ENCODE results near the gene RAI14.

Gene RAI14

DNA sequence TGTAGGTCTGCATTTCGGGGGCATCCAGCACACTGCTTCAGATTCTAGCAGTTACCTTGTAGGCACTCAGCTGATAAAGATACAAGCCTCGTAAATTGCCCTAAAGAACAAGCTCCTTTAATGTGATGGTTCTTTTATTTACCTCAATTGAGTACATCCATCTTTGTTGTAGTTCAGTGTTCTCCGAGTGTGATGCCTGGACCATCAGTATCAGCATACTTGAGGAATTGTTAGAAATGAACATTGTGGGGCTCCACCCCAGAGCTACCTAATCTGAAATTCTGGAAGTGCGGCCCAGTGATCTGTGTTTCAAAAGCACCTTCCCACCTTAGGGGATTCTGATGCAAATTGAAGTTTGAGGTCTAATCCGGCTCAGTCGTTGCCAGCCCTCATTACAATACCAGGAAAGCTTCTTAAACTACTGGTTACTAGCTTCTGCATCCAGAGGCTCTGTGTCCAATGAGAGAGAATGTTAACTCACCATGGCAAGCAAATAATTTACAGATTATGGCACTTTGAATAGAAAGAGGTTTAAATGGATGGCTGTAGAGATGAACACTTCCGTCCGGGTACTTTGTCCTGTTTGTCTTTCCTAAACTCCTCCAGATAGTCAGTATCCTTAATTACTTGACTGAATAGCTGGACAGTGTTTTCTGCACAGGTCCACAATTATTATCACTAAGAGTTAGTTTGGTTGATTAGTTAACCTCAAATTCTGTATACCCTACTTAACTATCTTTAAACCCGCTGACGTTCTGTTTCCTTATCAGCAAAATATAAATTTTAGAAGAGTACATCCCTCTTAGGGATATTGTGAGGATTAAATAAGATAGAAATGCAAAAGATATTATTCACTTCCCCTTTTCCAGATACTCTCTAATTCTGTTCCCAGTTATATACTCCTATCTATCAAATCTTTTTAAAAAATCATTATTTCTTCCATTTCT is 47.9 kb downstream of the RAI14 start:
- no peak overlapping the region for H3K27ac ChIP-seq
- TF ChIP-seq, protein P1, sequence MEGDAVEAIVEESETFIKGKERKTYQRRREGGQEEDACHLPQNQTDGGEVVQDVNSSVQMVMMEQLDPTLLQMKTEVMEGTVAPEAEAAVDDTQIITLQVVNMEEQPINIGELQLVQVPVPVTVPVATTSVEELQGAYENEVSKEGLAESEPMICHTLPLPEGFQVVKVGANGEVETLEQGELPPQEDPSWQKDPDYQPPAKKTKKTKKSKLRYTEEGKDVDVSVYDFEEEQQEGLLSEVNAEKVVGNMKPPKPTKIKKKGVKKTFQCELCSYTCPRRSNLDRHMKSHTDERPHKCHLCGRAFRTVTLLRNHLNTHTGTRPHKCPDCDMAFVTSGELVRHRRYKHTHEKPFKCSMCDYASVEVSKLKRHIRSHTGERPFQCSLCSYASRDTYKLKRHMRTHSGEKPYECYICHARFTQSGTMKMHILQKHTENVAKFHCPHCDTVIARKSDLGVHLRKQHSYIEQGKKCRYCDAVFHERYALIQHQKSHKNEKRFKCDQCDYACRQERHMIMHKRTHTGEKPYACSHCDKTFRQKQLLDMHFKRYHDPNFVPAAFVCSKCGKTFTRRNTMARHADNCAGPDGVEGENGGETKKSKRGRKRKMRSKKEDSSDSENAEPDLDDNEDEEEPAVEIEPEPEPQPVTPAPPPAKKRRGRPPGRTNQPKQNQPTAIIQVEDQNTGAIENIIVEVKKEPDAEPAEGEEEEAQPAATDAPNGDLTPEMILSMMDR (conservative IDR thresholded peaks at IDR 0.05), result no peak

- H3K27ac ChIP-seq, result no peak overlapping the region
- TF ChIP-seq, protein P1 (conservative IDR thresholded peaks at IDR 0.05), result no peak
These were observed 50.0 kb downstream of the RAI14 start for GRCh38 chr5:34706084-34706483.

DNA sequence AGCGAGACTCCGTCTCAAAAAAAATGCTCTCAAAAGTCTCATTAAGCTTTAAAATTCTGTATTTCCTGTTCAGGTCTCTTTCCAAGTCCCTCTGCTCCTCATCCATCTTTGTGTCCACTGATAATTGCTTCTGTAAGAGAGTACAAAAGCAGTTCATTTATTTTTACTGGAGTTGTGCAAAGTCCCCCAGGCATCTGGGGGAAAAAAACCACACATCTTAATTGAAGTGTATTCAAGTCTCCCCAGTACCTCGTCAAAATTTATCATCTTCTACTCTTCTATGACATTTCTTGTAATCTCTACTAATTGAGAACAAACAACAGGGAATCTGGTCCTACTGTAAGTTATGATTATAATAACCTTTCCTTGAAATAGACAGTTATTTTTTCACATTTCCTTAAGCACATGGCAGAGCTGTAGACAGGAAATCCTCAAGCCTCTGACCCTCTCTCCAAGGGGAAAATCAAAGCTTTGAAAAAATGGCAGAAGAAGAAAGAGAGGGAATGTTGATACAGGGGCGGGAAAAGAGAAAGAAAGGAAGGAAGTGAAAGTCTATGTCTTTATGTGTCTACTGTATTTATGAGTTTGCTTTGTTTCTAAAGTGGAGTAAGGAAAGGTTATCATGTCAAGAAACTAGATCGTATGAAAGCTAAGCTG is 51.5 kb downstream of the RAI14 start:
- TF ChIP-seq, protein P1 (conservative IDR thresholded peaks at IDR 0.05), result no peak

DNA sequence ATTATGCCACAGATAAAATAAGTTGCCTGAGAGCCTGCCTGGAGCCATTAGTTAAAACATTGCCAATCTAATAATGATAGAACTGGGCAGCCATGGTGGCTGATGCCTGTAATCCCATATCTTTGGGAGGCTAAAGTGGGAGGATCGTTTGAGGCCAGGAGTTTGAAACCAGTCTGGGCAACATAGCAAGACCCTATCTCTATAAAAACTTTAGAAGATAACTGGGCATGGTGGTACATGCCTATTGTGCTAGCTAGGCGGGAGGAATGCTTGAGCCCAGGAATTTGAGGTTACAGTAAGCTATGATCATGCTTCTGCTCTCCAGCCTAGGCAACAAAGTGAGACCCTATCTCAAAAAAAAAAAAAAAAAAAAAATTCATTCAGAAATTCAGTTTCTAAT is 52.6 kb downstream of the RAI14 start:
- TF ChIP-seq, protein P1 (conservative IDR thresholded peaks at IDR 0.05), result no peak
- no peak overlapping the region for H3K27ac ChIP-seq

More for the DNA sequence above, 51.5 kb downstream of the RAI14 start:
- H3K27ac ChIP-seq, result peak overlapping the region; percentile 60

GRCh38 chr5:34709861-34710673 is 53.9 kb downstream of the RAI14 start:
- H3K27ac ChIP-seq, result no peak overlapping the region
- TF ChIP-seq, protein P1 (conservative IDR thresholded peaks at IDR 0.05), result no peak

- TF ChIP-seq, protein P1 (conservative IDR thresholded peaks at IDR 0.05), result no peak
- H3K27ac ChIP-seq, result no peak overlapping the region
These were observed 56.4 kb downstream of the RAI14 start for GRCh38 chr5:34712565-34712964.

DNA sequence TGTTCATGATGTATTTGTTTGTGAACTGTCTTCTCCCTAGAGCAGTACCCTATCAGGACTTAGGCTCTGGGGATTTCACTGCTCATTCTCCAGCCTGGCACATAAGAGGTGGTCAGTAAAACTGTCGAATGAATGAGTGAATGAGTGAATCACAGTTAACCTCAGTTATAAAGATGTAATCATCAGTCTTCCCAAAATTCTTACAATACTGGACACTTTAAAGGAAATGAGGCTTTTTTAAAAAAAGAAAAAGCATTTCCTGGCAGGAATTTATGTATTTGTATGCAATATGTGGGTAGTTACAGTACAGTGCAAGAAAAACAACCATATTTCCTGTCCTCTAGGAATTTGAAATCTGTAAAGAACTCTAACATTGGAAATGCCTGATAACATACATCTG is 59.6 kb downstream of the RAI14 start:
- no peak overlapping the region for H3K27ac ChIP-seq
- TF ChIP-seq, protein P1 (conservative IDR thresholded peaks at IDR 0.05), result no peak

Measured in VCaP (cell line).